Measurements from ENCODE around the gene ITGB2.

ITGB2 gene

DNA sequence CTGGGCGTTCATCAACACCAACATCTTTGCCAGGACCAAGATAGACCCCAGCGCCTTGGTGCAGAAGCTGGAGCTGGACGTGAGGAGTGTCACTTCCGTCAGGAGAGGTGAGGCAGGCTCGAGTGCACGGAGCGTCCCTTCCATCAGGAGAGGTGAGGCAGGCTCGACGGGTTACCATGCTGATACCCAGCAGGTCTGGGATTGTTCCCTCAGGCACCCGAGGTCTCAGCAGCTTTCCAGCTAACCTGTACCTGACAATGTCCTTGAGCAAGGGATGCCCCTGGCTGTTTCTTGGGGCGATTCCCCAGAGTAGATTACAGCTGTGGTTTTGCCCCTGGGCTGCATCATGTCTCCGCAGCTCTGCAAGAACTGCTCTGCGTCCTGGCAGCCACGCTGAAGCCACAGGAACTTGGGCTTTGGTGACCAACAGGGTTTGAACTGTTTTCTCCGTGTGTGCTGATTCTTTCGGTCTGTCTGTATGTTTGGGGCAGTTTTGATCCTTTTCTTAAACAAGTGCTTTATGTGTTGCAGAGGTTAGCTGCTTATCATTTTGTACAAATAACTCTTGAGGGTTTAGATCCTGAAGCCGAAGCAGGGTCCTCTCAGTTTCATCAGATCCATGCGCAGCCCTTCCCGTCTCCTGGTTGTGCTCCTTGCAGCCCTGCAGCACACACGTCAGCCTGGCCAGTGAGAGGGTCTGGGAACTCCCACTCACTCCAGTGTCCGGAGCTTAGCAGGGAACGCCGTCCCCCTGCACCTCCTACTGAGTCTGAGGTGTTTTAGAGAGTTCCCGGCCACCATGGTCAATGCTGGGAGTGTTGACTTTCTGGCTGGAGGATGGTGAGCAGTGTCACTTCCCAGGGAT is 23.2 kb upstream of the ITGB2 start:
- H3K4me3 ChIP-seq (ENCODE audit: low read depth, low read length) = no peak overlapping the region
- TF ChIP-seq, protein P1, sequence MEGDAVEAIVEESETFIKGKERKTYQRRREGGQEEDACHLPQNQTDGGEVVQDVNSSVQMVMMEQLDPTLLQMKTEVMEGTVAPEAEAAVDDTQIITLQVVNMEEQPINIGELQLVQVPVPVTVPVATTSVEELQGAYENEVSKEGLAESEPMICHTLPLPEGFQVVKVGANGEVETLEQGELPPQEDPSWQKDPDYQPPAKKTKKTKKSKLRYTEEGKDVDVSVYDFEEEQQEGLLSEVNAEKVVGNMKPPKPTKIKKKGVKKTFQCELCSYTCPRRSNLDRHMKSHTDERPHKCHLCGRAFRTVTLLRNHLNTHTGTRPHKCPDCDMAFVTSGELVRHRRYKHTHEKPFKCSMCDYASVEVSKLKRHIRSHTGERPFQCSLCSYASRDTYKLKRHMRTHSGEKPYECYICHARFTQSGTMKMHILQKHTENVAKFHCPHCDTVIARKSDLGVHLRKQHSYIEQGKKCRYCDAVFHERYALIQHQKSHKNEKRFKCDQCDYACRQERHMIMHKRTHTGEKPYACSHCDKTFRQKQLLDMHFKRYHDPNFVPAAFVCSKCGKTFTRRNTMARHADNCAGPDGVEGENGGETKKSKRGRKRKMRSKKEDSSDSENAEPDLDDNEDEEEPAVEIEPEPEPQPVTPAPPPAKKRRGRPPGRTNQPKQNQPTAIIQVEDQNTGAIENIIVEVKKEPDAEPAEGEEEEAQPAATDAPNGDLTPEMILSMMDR (IDR thresholded peaks at IDR 0.05; ENCODE audit: borderline replicate concordance, insufficient read depth, low read depth, low read length) = no peak

DNA sequence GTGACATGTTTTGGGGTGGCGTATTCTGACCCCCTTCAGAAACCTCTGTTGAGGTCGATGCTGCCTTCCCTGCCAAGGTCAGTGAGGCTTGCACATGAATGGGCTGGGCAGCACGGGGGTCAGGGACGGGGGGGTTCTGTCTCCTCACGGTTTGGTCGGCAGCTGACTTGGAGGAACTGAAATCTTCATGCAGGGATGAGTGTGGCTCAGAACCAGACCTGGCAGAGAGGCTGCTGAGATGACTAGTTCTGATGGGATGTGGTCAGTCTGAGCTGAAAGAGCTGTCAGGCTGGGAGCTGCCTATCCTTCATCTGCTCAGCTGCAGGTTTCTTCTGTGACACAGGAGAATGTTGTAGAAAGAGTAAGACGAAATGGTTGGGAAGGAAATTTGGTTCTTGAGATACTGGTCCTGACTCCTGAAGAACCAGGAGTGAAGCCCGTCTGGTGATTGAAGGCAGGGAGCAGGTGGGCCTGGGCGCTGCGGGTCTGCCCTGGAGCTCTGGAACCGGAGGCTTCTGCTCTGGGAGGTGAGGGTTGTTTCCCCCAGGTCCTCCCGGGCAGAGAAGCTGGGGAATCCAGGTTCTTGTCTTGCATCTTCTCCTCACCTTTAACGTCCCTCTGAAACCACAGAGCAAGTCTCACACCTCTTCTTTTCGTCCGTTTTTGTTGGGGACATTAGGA is 22.4 kb upstream of the ITGB2 start:
- TF ChIP-seq, protein P1 (IDR thresholded peaks at IDR 0.05; ENCODE audit: borderline replicate concordance, insufficient read depth, low read depth, low read length) = no peak
- H3K4me3 ChIP-seq (ENCODE audit: low read depth, low read length) = no peak overlapping the region

DNA sequence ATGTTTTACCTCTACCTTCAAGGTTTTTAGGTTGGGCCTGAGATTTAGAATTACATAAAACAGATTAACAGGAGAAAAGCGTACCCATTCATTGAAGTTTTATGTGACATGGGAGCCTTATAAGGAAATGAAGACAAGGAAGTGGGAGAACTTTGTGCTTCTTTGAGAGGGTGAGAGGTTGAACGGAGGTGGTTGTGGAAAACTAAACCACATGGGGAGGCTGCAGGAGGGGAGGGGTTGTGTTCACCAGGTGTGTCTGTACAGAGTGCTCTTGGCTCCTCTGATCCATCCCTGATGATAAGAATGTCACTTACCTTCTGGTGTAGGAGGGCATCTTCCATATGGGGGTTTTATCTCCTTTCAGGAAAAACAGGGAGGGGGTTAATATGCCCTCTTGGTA is 21.9 kb upstream of the ITGB2 start:
- TF ChIP-seq, protein P1 (IDR thresholded peaks at IDR 0.05; ENCODE audit: borderline replicate concordance, insufficient read depth, low read depth, low read length) = no peak
- H3K4me3 ChIP-seq (ENCODE audit: low read depth, low read length) = no peak overlapping the region

DNA sequence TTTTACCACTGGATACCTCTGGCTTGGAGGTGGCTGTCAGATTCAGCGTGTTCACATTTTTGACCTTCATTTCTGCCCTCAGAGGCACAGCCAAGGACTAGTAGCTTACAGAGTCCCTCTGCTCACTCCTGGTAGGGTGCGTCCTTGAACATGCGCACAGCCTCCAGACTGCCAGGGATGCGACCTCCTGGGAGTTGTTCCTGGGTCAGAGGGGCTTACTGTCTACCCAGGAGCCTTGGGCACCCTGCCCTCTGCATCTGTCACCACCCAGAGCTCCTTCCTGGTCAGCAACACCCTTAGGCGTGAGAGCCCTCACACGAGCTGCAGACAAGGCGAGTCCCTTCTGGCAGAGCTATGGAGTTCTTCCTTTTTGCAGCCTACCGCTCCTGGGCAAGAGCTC is 20.9 kb upstream of the ITGB2 start:
- TF ChIP-seq, protein P1 (IDR thresholded peaks at IDR 0.05; ENCODE audit: borderline replicate concordance, insufficient read depth, low read depth, low read length) = no peak
- no peak overlapping the region for H3K4me3 ChIP-seq (ENCODE audit: low read depth, low read length)

DNA sequence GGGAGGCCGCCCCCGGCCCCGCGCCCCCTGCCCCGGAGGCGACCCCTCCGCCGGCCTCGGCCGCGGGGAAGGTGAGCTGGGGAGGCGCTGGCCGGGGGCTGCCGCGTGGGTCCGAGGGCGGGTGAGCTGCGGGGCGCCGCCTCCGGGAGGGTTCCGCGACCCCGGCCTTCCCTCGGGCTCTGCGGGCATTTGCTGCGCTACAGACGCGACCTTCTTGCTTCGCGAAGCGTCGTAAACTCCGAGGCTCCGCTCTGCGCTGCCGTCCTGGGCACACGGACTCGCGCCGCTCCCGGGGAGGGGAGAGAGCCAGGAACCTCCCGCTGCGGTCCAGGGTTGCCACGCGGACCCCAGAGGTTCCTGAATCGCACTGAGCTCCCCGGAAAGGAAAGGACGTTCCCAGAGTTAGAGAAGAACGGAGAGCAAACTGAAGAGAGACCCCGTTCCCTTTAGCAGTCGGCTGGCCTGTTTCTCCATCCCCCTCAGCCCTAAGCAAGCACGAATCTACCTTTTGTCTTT is 19.5 kb upstream of the ITGB2 start:
- TF ChIP-seq, protein P1 (IDR thresholded peaks at IDR 0.05; ENCODE audit: borderline replicate concordance, insufficient read depth, low read depth, low read length) = no peak
- peak overlapping the region; percentile 96 for H3K4me3 ChIP-seq (ENCODE audit: low read depth, low read length)

DNA sequence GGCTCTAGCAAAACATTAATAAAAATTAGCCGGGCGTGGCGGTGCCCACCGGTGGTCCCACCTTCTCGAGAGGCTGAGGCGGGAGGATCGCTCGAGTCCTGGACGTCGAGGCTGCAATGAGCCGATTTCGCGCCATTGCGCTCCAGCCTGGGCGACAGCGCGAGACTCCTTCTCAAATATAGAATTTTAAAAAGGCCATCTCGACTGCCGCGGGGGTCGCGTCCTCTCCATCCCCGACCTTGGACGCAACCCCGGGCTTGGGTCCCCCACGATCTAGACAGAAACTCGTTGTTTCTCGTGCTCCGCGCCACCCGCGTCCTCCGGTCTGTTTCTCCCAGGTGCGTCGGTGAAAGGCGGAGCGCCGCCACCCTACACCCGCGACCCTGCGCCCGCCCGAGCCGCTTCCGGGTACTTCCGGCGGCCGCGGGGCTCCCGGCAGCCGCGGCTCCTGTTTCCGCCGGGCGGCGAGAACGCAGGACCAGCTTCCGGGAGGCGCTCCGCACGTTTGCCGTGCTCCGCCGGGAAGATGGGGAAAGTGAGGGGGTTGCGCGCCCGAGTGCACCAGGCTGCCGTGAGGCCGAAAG is 18.9 kb upstream of the ITGB2 start, which contains the start of gene SLX9:
Gene SLX9 (plus strand): TSS at position 498 of the 584 bp plus-strand sequence. CDS start 29 bp downstream, at position 527.
- TF ChIP-seq, protein P1 (IDR thresholded peaks at IDR 0.05; ENCODE audit: borderline replicate concordance, insufficient read depth, low read depth, low read length) = no peak
- peak within 1 kb of the TSS; percentile 96 for H3K4me3 ChIP-seq (ENCODE audit: low read depth, low read length)
